Right lobe of liver (tissue), 6 donors: ENCODE results near the gene FOXC1. TPM values are rescaled to one million over a fixed set of nuclear protein-coding genes. Genes with fewer than 3 reads are reported as not detected.

Source experiments
- ATAC-seq, 4 donors: fragments of 200-7000 bp; cut with Tn5 transposase; one replicate each; pipeline ENCODE4 v1.9.1; 2020; ENCODE audit warnings: mild to moderate bottlenecking in 4 of 4, moderate library complexity in 4 of 4
- DNase-seq, 3 donors: peaks; one replicate each; pipeline ENCODE4 v3.0.0-alpha.2; 2020
- H3K27ac ChIP-seq, 3 donors: fragments of 200-600 bp; one replicate each; pipeline ENCODE4 v1.8.0; 2022
- H3K27me3 ChIP-seq, 2 donors: fragments of 200-600 bp; one replicate each; pipeline ENCODE4 v1.8.0; 2022
- H3K36me3 ChIP-seq, 4 donors: fragments of 200-600 bp; sonication (generic) in 1 of 4; one replicate each; pipeline versions ENCODE4 v1.5.1 to v1.8.0; 2017 to 2022; ENCODE audit warnings: control low read depth in 1 of 4
- H3K4me1 ChIP-seq, 4 donors: fragments of 200-600 bp; sonication (generic) in 1 of 4; one replicate each; pipeline versions ENCODE4 v1.5.1 to v1.8.0; 2017 to 2022; ENCODE audit warnings: control low read depth in 1 of 4
- H3K4me3 ChIP-seq, 3 donors: fragments of 200-600 bp; one replicate each; pipeline ENCODE4 v1.8.0; 2022
- H3K9me3 ChIP-seq, 4 donors: fragments of 200-600 bp; sonication (generic) in 1 of 4; one replicate each; pipeline versions ENCODE4 v1.5.1 to v1.8.0; 2017 to 2022; ENCODE audit warnings: control low read depth in 1 of 4
- CTCF ChIP-seq, 4 donors: fragments of 200-600 bp in 3 of 4; fragments of 450-650 bp in 1 of 4; IDR thresholded peaks; one replicate each; pipeline versions ENCODE4 v1.5.1 to v1.8.0; 2016 to 2022; ENCODE audit warnings: antibody characterized with exemption in 4 of 4, mild to moderate bottlenecking in 2 of 4
- POLR2A ChIP-seq: fragments of 450-650 bp; IDR thresholded peaks from one replicate; pipeline ENCODE4 v1.6.1; 2017; ENCODE audit warnings: antibody characterized with exemption, mild to moderate bottlenecking
- WGBS: methylation state at CpG from one replicate; pipeline ENCODE4 v1.1.6; 2018; ENCODE audit warnings: low coverage, low lambda C conversion rate; ENCODE audit not compliant: insufficient coverage; ENCODE audit errors: missing lambda C conversion rate; 5-methylcytosine and 5-hydroxymethylcytosine counted together
- intact Hi-C, 2 donors: fragments of 100-400 bp; cut with DNase I; formaldehyde crosslinking; loops; one replicate each; pipeline versions ENCODE4 v1.11.2 to v1.14.1; 2022
- total RNA-seq, 6 experiments: library from RNA; depleted of rRNA in 2 of 6; stranded (reverse); fragments of >200 nt in 2 of 6; fragmentation: NEBNext Ultra II Directional in 3 of 6; extraction: Animal tissue kit (Norgen Biotek cat#: 25700) in 3 of 6; gene quantifications; one replicate each; pipeline versions ENCODE4 v1.1.0 to v1.2.4, GENCODE V29; 2016 to 2023
- donor health status: DM: no; HTN: yes; CAD: no.
- donor health status: DM: no; HTN: no; CAD: no.
- donor health status: DM: no; HTN: no; CAD: no.
- donor health status: DM: no; HTN: yes; CAD: no.
- donor health status: DM: no; HTN: yes; CAD: no.

The FOXC1 gene
- total RNA-seq, 6 experiments from 2014 or later = 0.24 to 0.87 (median 0.50) TPM

GRCh38 chr6:1593286-1593957, 16.3 kb upstream of the FOXC1 start:
- peaks cover 0 to 7% of the 10 kb centered on the region in 2 donors for H3K27me3 ChIP-seq
- WGBS = 41% methylated on average over 17 of the region's 20 CpGs
- no peak for DNase-seq

GRCh38 chr6:1593958-1594314, 15.8 kb upstream of the FOXC1 start:
- no peak for DNase-seq
- 69% methylated on average over 13 of the region's 22 CpGs for WGBS
- intact Hi-C loops = loop anchor here in 1 of 2 donors (5.0 kb wide), 1 partner anchor 1043 kb away; no protein-coding TSS in a partner anchor

More at GRCh38 chr6:1593286-1593957, 16.3 kb upstream of the FOXC1 start:
- Histone ChIP-seq H3K4me1 (no peaks in the 10 kb centered on the region), H3K36me3 (no peaks in the 10 kb centered on the region), H3K9me3 (no peaks in the 10 kb centered on the region), H3K4me3 (no peak overlapping the region), H3K27ac (no peak overlapping the region)
- TF ChIP-seq POLR2A (no peak), CTCF (IDR thresholded peaks at IDR 0.05) (no peak)
- intact Hi-C loops = loop anchor here in 1 of 2 donors (5.0 kb wide), 1 partner anchor 1044 kb away; no protein-coding TSS in a partner anchor
- ATAC-seq = no peak

GRCh38 chr6:1594445-1595200, 15.1 kb upstream of the FOXC1 start:
- 32% methylated on average over 8 of the region's 33 CpGs for WGBS
- peak in 1 of 3 donors; percentile 51 for DNase-seq
- H3K9me3 ChIP-seq = no peaks in the 10 kb centered on the region

More at GRCh38 chr6:1593958-1594314, 15.8 kb upstream of the FOXC1 start:
- no peak for TF ChIP-seq POLR2A
- Histone ChIP-seq H3K36me3 (no peaks in the 10 kb centered on the region), H3K4me1 (no peaks in the 10 kb centered on the region), H3K27me3 (peaks cover 0 to 7% of the 10 kb centered on the region in 2 donors), H3K4me3 (no peak overlapping the region), H3K27ac (no peak overlapping the region), H3K9me3 (no peaks in the 10 kb centered on the region)
- no peak for ATAC-seq

GRCh38 chr6:1595271-1596087, 14.2 kb upstream of the FOXC1 start:
- DNase-seq = peak in 1 of 3 donors; percentile 51
- intact Hi-C loops = no loop called here
- no peak overlapping the region for H3K27ac ChIP-seq
- no peak for ATAC-seq
- H3K36me3 ChIP-seq = no peaks in the 10 kb centered on the region
- peaks cover 0 to 7% of the 10 kb centered on the region in 2 donors for H3K27me3 ChIP-seq
- no peaks in the 10 kb centered on the region for H3K4me1 ChIP-seq
- no peaks in the 10 kb centered on the region for H3K9me3 ChIP-seq
- WGBS = 25% methylated on average over 12 of the region's 28 CpGs
- no peak for TF ChIP-seq POLR2A
- no peak for TF ChIP-seq CTCF (IDR thresholded peaks at IDR 0.05)
- H3K4me3 ChIP-seq = no peak overlapping the region

More at GRCh38 chr6:1594445-1595200, 15.1 kb upstream of the FOXC1 start:
- intact Hi-C loops = loop anchor here in 1 of 2 donors (5.0 kb wide), 1 partner anchor 1043 kb away; no protein-coding TSS in a partner anchor
- H3K4me3 ChIP-seq = no peak overlapping the region
- H3K36me3 ChIP-seq = no peaks in the 10 kb centered on the region
- no peak for ATAC-seq
- no peak for TF ChIP-seq CTCF (IDR thresholded peaks at IDR 0.05)
- TF ChIP-seq POLR2A = no peak
- no peaks in the 10 kb centered on the region for H3K4me1 ChIP-seq
- H3K27ac ChIP-seq = no peak overlapping the region
- H3K27me3 ChIP-seq = peaks cover 0 to 7% of the 10 kb centered on the region in 2 donors
